ENCODE results near the gene COPZ1.

The COPZ1 gene

GRCh38 chr12:54300225-54300731 is 24.7 kb upstream of the COPZ1 start:
- H3K18ac ChIP-seq (ENCODE audit: low read length) = peak overlapping the region; percentile 19
- no CpG with 5 or more reads among the region's 3 CpGs for WGBS (ENCODE audit: extremely low coverage, insufficient coverage, low lambda C conversion rate)
- no peak overlapping the region for H4K5ac ChIP-seq (ENCODE audit: low read length)
- H3K79me1 ChIP-seq (ENCODE audit: low read length) = no peaks in the 10 kb centered on the region
- H3K56ac ChIP-seq (ENCODE audit: low read length) = peak overlapping the region; percentile 95
- peak overlapping the region; percentile 82 for H3K4me2 ChIP-seq (ENCODE audit: low read length)
- H3K27me3 ChIP-seq (ENCODE audit: insufficient read depth, low read length, poor library complexity) = no peaks in the 10 kb centered on the region
- no peaks in the 10 kb centered on the region for H3K79me2 ChIP-seq (ENCODE audit: control insufficient read depth, insufficient read depth, low read length)
- H3K36me3 ChIP-seq (ENCODE audit: control insufficient read depth, insufficient read depth, low read length) = no peaks in the 10 kb centered on the region
- H2AK5ac ChIP-seq (ENCODE audit: low read length) = peak overlapping the region; percentile 79
- DNase-seq = no peak
- no peak overlapping the region for H4K8ac ChIP-seq (ENCODE audit: low read depth, low read length)
- H2BK5ac ChIP-seq (ENCODE audit: low read length) = peak overlapping the region; percentile 31
- H3K4ac ChIP-seq (ENCODE audit: low read depth, low read length) = no peak overlapping the region
- H3K9ac ChIP-seq (ENCODE audit: low read length) = peak overlapping the region; percentile 73
- no peak overlapping the region for H2BK120ac ChIP-seq (ENCODE audit: low read depth, low read length)
- peak overlapping the region; percentile 36 for H3K23ac ChIP-seq (ENCODE audit: low read length)
- H2BK15ac ChIP-seq (replicated peaks; ENCODE audit: low read depth) = no peak overlapping the region
- H3K4me1 ChIP-seq (ENCODE audit: control insufficient read depth, low read depth, low read length) = peaks cover 17% of the 10 kb centered on the region
- H3K4me3 ChIP-seq (ENCODE audit: low read length) = no peak overlapping the region
- no peak overlapping the region for H3K27ac ChIP-seq (ENCODE audit: low read depth, low read length)

GRCh38 chr12:54300732-54301427 is 24.1 kb upstream of the COPZ1 start, which contains the start of gene NFE2:
Gene NFE2 (minus strand): TSS chr12:54301015. CDS start chr12:54295248, 5,767 bp downstream.
- peak; percentile 97 for DNase-seq
- H3K79me2 ChIP-seq (ENCODE audit: control insufficient read depth, insufficient read depth, low read length) = no peaks in the 10 kb centered on the region
- H3K23ac ChIP-seq (ENCODE audit: low read length) = peak within 1 kb of the TSS; percentile 36
- H3K4ac ChIP-seq (ENCODE audit: low read depth, low read length) = no peak within 1 kb of the TSS
- H3K79me1 ChIP-seq (ENCODE audit: low read length) = no peaks in the 10 kb centered on the region
- H2BK120ac ChIP-seq (ENCODE audit: low read depth, low read length) = no peak within 1 kb of the TSS
- H3K27ac ChIP-seq (ENCODE audit: low read depth, low read length) = peak within 1 kb of the TSS; percentile 21
- H3K4me3 ChIP-seq (ENCODE audit: low read length) = peak within 1 kb of the TSS; percentile 14
- H2AK5ac ChIP-seq (ENCODE audit: low read length) = peak within 1 kb of the TSS; percentile 79
- no peak within 1 kb of the TSS for H4K8ac ChIP-seq (ENCODE audit: low read depth, low read length)
- peak within 1 kb of the TSS; percentile 95 for H3K56ac ChIP-seq (ENCODE audit: low read length)
- H3K36me3 ChIP-seq (ENCODE audit: control insufficient read depth, insufficient read depth, low read length) = no peaks in the 10 kb centered on the region
- H3K4me2 ChIP-seq (ENCODE audit: low read length) = peak within 1 kb of the TSS; percentile 82
- peak within 1 kb of the TSS; percentile 59 for H4K5ac ChIP-seq (ENCODE audit: low read length)
- peak within 1 kb of the TSS; percentile 73 for H3K9ac ChIP-seq (ENCODE audit: low read length)
- peaks cover 17% of the 10 kb centered on the region for H3K4me1 ChIP-seq (ENCODE audit: control insufficient read depth, low read depth, low read length)
- H3K27me3 ChIP-seq (ENCODE audit: insufficient read depth, low read length, poor library complexity) = no peaks in the 10 kb centered on the region
- no peak within 1 kb of the TSS for H2BK15ac ChIP-seq (replicated peaks; ENCODE audit: low read depth)
- WGBS (ENCODE audit: extremely low coverage, insufficient coverage, low lambda C conversion rate) = no CpG with 5 or more reads among the region's 26 CpGs
- peak within 1 kb of the TSS; percentile 19 for H3K18ac ChIP-seq (ENCODE audit: low read length)
- peak within 1 kb of the TSS; percentile 86 for H2BK5ac ChIP-seq (ENCODE audit: low read length)

GRCh38 chr12:54301428-54302048 is 23.4 kb upstream of the COPZ1 start:
- H3K56ac ChIP-seq (ENCODE audit: low read length) = peak overlapping the region; percentile 95
- H2BK5ac ChIP-seq (ENCODE audit: low read length) = peak overlapping the region; percentile 86
- H4K5ac ChIP-seq (ENCODE audit: low read length) = peak overlapping the region; percentile 59
- no peaks in the 10 kb centered on the region for H3K79me2 ChIP-seq (ENCODE audit: control insufficient read depth, insufficient read depth, low read length)
- no CpG with 5 or more reads among the region's 1 CpG for WGBS (ENCODE audit: extremely low coverage, insufficient coverage, low lambda C conversion rate)
- H3K27me3 ChIP-seq (ENCODE audit: insufficient read depth, low read length, poor library complexity) = no peaks in the 10 kb centered on the region
- H3K9ac ChIP-seq (ENCODE audit: low read length) = peak overlapping the region; percentile 73
- no peak overlapping the region for H3K23ac ChIP-seq (ENCODE audit: low read length)
- H2AK5ac ChIP-seq (ENCODE audit: low read length) = peak overlapping the region; percentile 64
- no peak overlapping the region for H3K18ac ChIP-seq (ENCODE audit: low read length)
- DNase-seq = peak; percentile 75
- H3K4me1 ChIP-seq (ENCODE audit: control insufficient read depth, low read depth, low read length) = peaks cover 17% of the 10 kb centered on the region
- H3K4ac ChIP-seq (ENCODE audit: low read depth, low read length) = no peak overlapping the region
- H3K36me3 ChIP-seq (ENCODE audit: control insufficient read depth, insufficient read depth, low read length) = no peaks in the 10 kb centered on the region
- H3K4me3 ChIP-seq (ENCODE audit: low read length) = peak overlapping the region; percentile 14
- H3K79me1 ChIP-seq (ENCODE audit: low read length) = no peaks in the 10 kb centered on the region
- peak overlapping the region; percentile 82 for H3K4me2 ChIP-seq (ENCODE audit: low read length)
- H4K8ac ChIP-seq (ENCODE audit: low read depth, low read length) = no peak overlapping the region
- H2BK120ac ChIP-seq (ENCODE audit: low read depth, low read length) = no peak overlapping the region
- no peak overlapping the region for H2BK15ac ChIP-seq (replicated peaks; ENCODE audit: low read depth)
- H3K27ac ChIP-seq (ENCODE audit: low read depth, low read length) = peak overlapping the region; percentile 21

GRCh38 chr12:54303640-54304039 is 21.3 kb upstream of the COPZ1 start:
- no peak for DNase-seq
- Histone ChIP-seq H3K27me3 (ENCODE audit: insufficient read depth, low read length, poor library complexity) (no peaks in the 10 kb centered on the region), H4K8ac (ENCODE audit: low read depth, low read length) (no peak overlapping the region), H3K4me1 (ENCODE audit: control insufficient read depth, low read depth, low read length) (peaks cover 17% of the 10 kb centered on the region), H4K5ac (ENCODE audit: low read length) (no peak overlapping the region), H3K79me2 (ENCODE audit: control insufficient read depth, insufficient read depth, low read length) (no peaks in the 10 kb centered on the region), H3K4ac (ENCODE audit: low read depth, low read length) (no peak overlapping the region), H3K27ac (ENCODE audit: low read depth, low read length) (no peak overlapping the region), H3K79me1 (ENCODE audit: low read length) (no peaks in the 10 kb centered on the region), H3K4me2 (ENCODE audit: low read length) (no peak overlapping the region), H3K23ac (ENCODE audit: low read length) (no peak overlapping the region), H3K4me3 (ENCODE audit: low read length) (no peak overlapping the region), H2BK5ac (ENCODE audit: low read length) (no peak overlapping the region), H3K18ac (ENCODE audit: low read length) (no peak overlapping the region), H2BK120ac (ENCODE audit: low read depth, low read length) (no peak overlapping the region), H3K36me3 (ENCODE audit: control insufficient read depth, insufficient read depth, low read length) (no peaks in the 10 kb centered on the region), H3K56ac (ENCODE audit: low read length) (no peak overlapping the region), H2AK5ac (ENCODE audit: low read length) (no peak overlapping the region), H3K9ac (ENCODE audit: low read length) (no peak overlapping the region), H2BK15ac (replicated peaks; ENCODE audit: low read depth) (no peak overlapping the region)

- no peak overlapping the region for H3K4ac ChIP-seq (ENCODE audit: low read depth, low read length)
- no peak overlapping the region for H3K4me2 ChIP-seq (ENCODE audit: low read length)
- no peak overlapping the region for H2BK15ac ChIP-seq (replicated peaks; ENCODE audit: low read depth)
- H3K23ac ChIP-seq (ENCODE audit: low read length) = no peak overlapping the region
- H3K9ac ChIP-seq (ENCODE audit: low read length) = peak overlapping the region; percentile 26
- no peak overlapping the region for H2AK5ac ChIP-seq (ENCODE audit: low read length)
- no peak overlapping the region for H3K18ac ChIP-seq (ENCODE audit: low read length)
- no peaks in the 10 kb centered on the region for H3K79me2 ChIP-seq (ENCODE audit: control insufficient read depth, insufficient read depth, low read length)
- H3K36me3 ChIP-seq (ENCODE audit: control insufficient read depth, insufficient read depth, low read length) = no peaks in the 10 kb centered on the region
- no peak overlapping the region for H3K4me3 ChIP-seq (ENCODE audit: low read length)
- H3K27ac ChIP-seq (ENCODE audit: low read depth, low read length) = no peak overlapping the region
- H2BK5ac ChIP-seq (ENCODE audit: low read length) = no peak overlapping the region
- WGBS (ENCODE audit: extremely low coverage, insufficient coverage, low lambda C conversion rate) = no CpG with 5 or more reads among the region's 12 CpGs
- H3K4me1 ChIP-seq (ENCODE audit: control insufficient read depth, low read depth, low read length) = peaks cover 17% of the 10 kb centered on the region
- no peak overlapping the region for H2BK120ac ChIP-seq (ENCODE audit: low read depth, low read length)
- H4K8ac ChIP-seq (ENCODE audit: low read depth, low read length) = no peak overlapping the region
- no peak for DNase-seq
- H3K27me3 ChIP-seq (ENCODE audit: insufficient read depth, low read length, poor library complexity) = no peaks in the 10 kb centered on the region
- H3K79me1 ChIP-seq (ENCODE audit: low read length) = no peaks in the 10 kb centered on the region
- no peak overlapping the region for H4K5ac ChIP-seq (ENCODE audit: low read length)
- H3K56ac ChIP-seq (ENCODE audit: low read length) = peak overlapping the region; percentile 51
Observed at GRCh38 chr12:54304187-54304810, 20.6 kb upstream of the COPZ1 start.
